B cell (primary cell): ENCODE measurements around the gene TIAM2. TPM values are rescaled to one million over a fixed set of nuclear protein-coding genes. Genes with fewer than 3 reads are reported as not detected.

Experiments
- ATAC-seq: fragments of 200-7000 bp; cut with Tn5 transposase; one replicate; pipeline ENCODE4 v1.10.0; 2021; ENCODE audit warnings: low read depth, mild to moderate bottlenecking, moderate number of reproducible peaks, moderate library complexity
- CTCF ChIA-PET: fragments of 350-600 bp; sonication (Branson Sonifier 250); formaldehyde crosslinking; loops from one replicate; lab custom pipeline; 2021; ENCODE audit warnings: antibody characterized with exemption, inconsistent platforms; lab: Charles Lee
- POLR2A ChIA-PET: fragments of 350-600 bp; sonication (Branson Sonifier 250); formaldehyde crosslinking; loops from one replicate; lab custom pipeline; 2021; ENCODE audit warnings: antibody characterized with exemption; lab: Charles Lee
- DNase-seq: peaks from one replicate; pipeline ENCODE4 v3.0.0; 2013
- H2AFZ ChIP-seq: 2 replicates; pipeline ENCODE4 v1.6.1; 2012; ENCODE audit warnings: mild to moderate bottlenecking, low read depth, low read length; ENCODE audit not compliant: insufficient read depth, poor library complexity, severe bottlenecking
- H3K27ac ChIP-seq, 2 donors: 1 replicate in 1 of 2; 2 replicates in 1 of 2; pipeline ENCODE4 v1.5.1; 2012 to 2013; ENCODE audit warnings: low read length in 2 of 2, mild to moderate bottlenecking in 2 of 2, moderate library complexity in 1 of 2
- H3K27me3 ChIP-seq, 4 experiments: fragments of 200-600 bp in 1 of 4; sonication (generic) in 1 of 4; replicated peaks in 1 of 4; 1 replicate in 2 of 4; 2 replicates in 2 of 4; pipeline versions ENCODE4 v1.6.1 to v1.7.0; 2013 to 2016; ENCODE audit warnings: low read length in 3 of 4, mild to moderate bottlenecking in 2 of 4, mixed read lengths in 1 of 4, moderate library complexity in 1 of 4; ENCODE audit not compliant: insufficient read depth in 4 of 4, control insufficient read depth in 3 of 4; ENCODE audit errors: control extremely low read depth in 1 of 4
- H3K36me3 ChIP-seq, 2 experiments: replicated peaks in 1 of 2; 1 replicate in 1 of 2; 2 replicates in 1 of 2; pipeline versions ENCODE4 v1.6.1 to v1.7.1; 2013; ENCODE audit warnings: low read length in 1 of 2; ENCODE audit not compliant: insufficient read depth in 2 of 2, control insufficient read depth in 1 of 2; ENCODE audit errors: control extremely low read depth in 1 of 2, extremely low read depth in 1 of 2
- H3K4me1 ChIP-seq, 2 donors: fragments of 200-600 bp in 1 of 2; sonication (generic) in 1 of 2; 1 replicate in 1 of 2; 2 replicates in 1 of 2; pipeline versions ENCODE4 v1.5.1 to v1.6.1; 2013 to 2017; ENCODE audit warnings: low read length in 2 of 2; ENCODE audit not compliant: control insufficient read depth in 2 of 2, insufficient read depth in 2 of 2
- H3K4me2 ChIP-seq: replicated peaks from 2 replicates; pipeline ENCODE3; 2012; ENCODE audit warnings: mild to moderate bottlenecking, low read depth, low read length; ENCODE audit not compliant: poor library complexity, severe bottlenecking
- H3K4me3 ChIP-seq, 5 experiments: fragments of 200-600 bp in 1 of 5; sonication (generic) in 1 of 5; 1 replicate in 3 of 5; 2 replicates in 2 of 5; pipeline versions ENCODE4 v1.5.1 to v1.7.0; 2011 to 2016; ENCODE audit warnings: low read length in 4 of 5, mild to moderate bottlenecking in 4 of 5, low read depth in 2 of 5, control low read depth in 1 of 5, moderate library complexity in 1 of 5; ENCODE audit not compliant: insufficient read depth in 1 of 5; ENCODE audit errors: control extremely low read depth in 1 of 5, extremely low read depth in 1 of 5
- H3K79me2 ChIP-seq: fragments of 200-600 bp; sonication (generic); one replicate; pipeline ENCODE4 v1.6.0; 2016; ENCODE audit warnings: low read length; ENCODE audit not compliant: control insufficient read depth, insufficient read depth
- H3K9ac ChIP-seq: fragments of 200-600 bp; sonication (generic); 2 replicates; pipeline ENCODE4 v1.6.1; 2017; ENCODE audit warnings: mild to moderate bottlenecking, low read length, moderate library complexity
- H3K9me3 ChIP-seq, 3 donors: one replicate each; pipeline versions ENCODE4 v1.6.1 to v1.7.1; 2013; ENCODE audit warnings: low read length in 2 of 3; ENCODE audit not compliant: control insufficient read depth in 2 of 3, insufficient read depth in 1 of 3; ENCODE audit errors: control extremely low read depth in 1 of 3
- H4K20me1 ChIP-seq: 2 replicates; pipeline ENCODE4 v1.6.0; 2012; ENCODE audit warnings: mild to moderate bottlenecking, low read length; ENCODE audit not compliant: insufficient read depth, control insufficient read depth, poor library complexity, severe bottlenecking
- H3K27ac Mint-ChIP-seq: one replicate; pipeline ENCODE4 v1.8.0; 2021; ENCODE audit warnings: mixed read lengths
- H3K27me3 Mint-ChIP-seq: one replicate; pipeline ENCODE4 v1.8.0; 2021; ENCODE audit warnings: mixed read lengths
- H3K4me1 Mint-ChIP-seq: one replicate; pipeline ENCODE4 v1.8.0; 2021; ENCODE audit warnings: mixed read lengths
- H3K4me3 Mint-ChIP-seq: one replicate; pipeline ENCODE4 v1.8.0; 2021; ENCODE audit warnings: mixed read lengths
- H3K9me3 Mint-ChIP-seq: one replicate; pipeline ENCODE4 v1.8.0; 2022; ENCODE audit warnings: mixed read lengths; ENCODE audit not compliant: insufficient read depth
- CTCF ChIP-seq: fragments of 200-600 bp; IDR thresholded peaks from one replicate; pipeline ENCODE4 v1.8.0; 2022; ENCODE audit warnings: antibody characterized with exemption, mild to moderate bottlenecking
- EZH2 ChIP-seq: IDR thresholded peaks from 2 replicates; pipeline ENCODE4 v1.6.1; 2012; ENCODE audit warnings: borderline replicate concordance, low read depth, mild to moderate bottlenecking, moderate library complexity, low read length; ENCODE audit not compliant: insufficient read depth, poor library complexity, severe bottlenecking
- WGBS: methylation state at CpG from one replicate; pipeline ENCODE4 v1.1.5; 2013; ENCODE audit warnings: missing lambda C conversion rate; ENCODE audit not compliant: insufficient coverage; 5-methylcytosine and 5-hydroxymethylcytosine counted together
- intact Hi-C: fragments of 100-400 bp; cut with micrococcal nuclease; formaldehyde crosslinking; loops from one replicate; pipeline ENCODE4 v1.10.0; 2022
- polyA plus RNA-seq: library from polyadenylated mRNA; depleted of rRNA; stranded (reverse); fragments of >200 nt; gene quantifications from 2 replicates; pipeline ENCODE4 v1.2.3, GENCODE V29; 2012
- total RNA-seq, 2 donors: library from RNA; stranded (reverse); fragments of 120-200 nt in 1 of 2; gene quantifications; 1 replicate in 1 of 2; 2 replicates in 1 of 2; pipeline versions ENCODE4 v1.2.3 to v1.2.4, GENCODE V29; 2013 to 2022

Gene TIAM2
- total and polyA plus RNA-seq, 2 donors (not counting 1 experiment from before 2014, with no cell fraction given) = 13.1 to 18.8 TPM

GRCh38 chr6:155260686-155261085 lies 265.6 kb downstream of the TIAM2 start:
- Histone ChIP-seq H3K79me2 (no peaks in the 10 kb centered on the region), H2AFZ (no peak overlapping the region), H3K4me3 (no peak overlapping the region), H3K36me3 (peaks cover 19 to 65% of the 10 kb centered on the region in 2 experiments), H3K9me3 (no peaks in the 10 kb centered on the region), H3K9ac (no peak overlapping the region), H3K4me1 (peaks cover 3 to 5% of the 10 kb centered on the region in 2 donors), H4K20me1 (no peaks in the 10 kb centered on the region), H3K4me2 (no peak overlapping the region), H3K27me3 (no peaks in the 10 kb centered on the region), H3K27ac (no peak overlapping the region)
- POLR2A ChIA-PET = no interaction called here
- intact Hi-C loops = no loop called here
- no peak for TF ChIP-seq EZH2
- no peak for TF ChIP-seq CTCF
- no peak for ATAC-seq
- Mint-ChIP-seq H3K9me3 (no peaks in the 10 kb centered on the region), H3K4me3 (no peak overlapping the region), H3K27ac (no peak overlapping the region), H3K4me1 (peaks cover 11% of the 10 kb centered on the region), H3K27me3 (no peaks in the 10 kb centered on the region)
- CTCF ChIA-PET = interaction anchor here (1.4 kb wide), 1 partner anchor 13 kb away, joined by 4 read pairs; no protein-coding TSS in a partner anchor
- no peak for DNase-seq
- WGBS = no CpG with 5 or more reads among the region's 3 CpGs

- no peaks in the 10 kb centered on the region for H3K9me3 Mint-ChIP-seq
- H3K4me3 Mint-ChIP-seq = no peak overlapping the region
- ChIA-PET CTCF (interaction anchor here (1.4 kb wide), 1 partner anchor 13 kb away, joined by 4 read pairs; no protein-coding TSS in a partner anchor), POLR2A (no interaction called here)
- H3K4me1 ChIP-seq = peaks cover 3 to 5% of the 10 kb centered on the region in 2 donors
- H3K4me1 Mint-ChIP-seq = peaks cover 11% of the 10 kb centered on the region
- H3K4me3 ChIP-seq = no peak overlapping the region
- H3K36me3 ChIP-seq = peaks cover 20 to 66% of the 10 kb centered on the region in 2 experiments
- no peaks in the 10 kb centered on the region for H3K9me3 ChIP-seq
- H3K27ac ChIP-seq = no peak overlapping the region
- H3K27ac Mint-ChIP-seq = no peak overlapping the region
- TF ChIP-seq EZH2 = no peak
- no peak for TF ChIP-seq CTCF
- no peak overlapping the region for H2AFZ ChIP-seq
- H3K27me3 ChIP-seq = no peaks in the 10 kb centered on the region
- intact Hi-C loops = no loop called here
- H3K79me2 ChIP-seq = no peaks in the 10 kb centered on the region
- no peak for ATAC-seq
- DNase-seq = no peak
- H3K9ac ChIP-seq = no peak overlapping the region
- no peak overlapping the region for H3K4me2 ChIP-seq
- WGBS = 94% methylated on average over 2 of the region's 11 CpGs
- H4K20me1 ChIP-seq = no peaks in the 10 kb centered on the region
- H3K27me3 Mint-ChIP-seq = no peaks in the 10 kb centered on the region
Observed at GRCh38 chr6:155261111-155261900, 266.2 kb downstream of the TIAM2 start.
